ENCODE data around the gene RXRA. TPM values are rescaled to one million over a fixed set of nuclear protein-coding genes. Genes with fewer than 3 reads are reported as not detected.

The RXRA gene
- total RNA-seq, 6 experiments from 2014 or later = 105 to 165 (median 131) TPM

- no peak overlapping the region for H3K4me3 ChIP-seq
- H3K36me3 ChIP-seq = no peaks in the 10 kb centered on the region
- 93% methylated on average over 6 of the region's 20 CpGs for WGBS (ENCODE audit: insufficient coverage, low coverage, low lambda C conversion rate, missing lambda C conversion rate)
- intact Hi-C loops (cut with DNase I) = loop anchor here in 1 of 2 donors (10.0 kb wide), 1 partner anchor 276 kb away; no protein-coding TSS in a partner anchor
- no peaks in the 10 kb centered on the region for H3K27me3 ChIP-seq
- no peak overlapping the region for H3K27ac ChIP-seq
- DNase-seq (peak in 1 of 3 donors; percentile 20), ATAC-seq (no peak)
- no peak for TF ChIP-seq CTCF (IDR thresholded peaks at IDR 0.05)
- no peak for TF ChIP-seq POLR2A (IDR thresholded peaks at IDR 0.05)
- H3K9me3 ChIP-seq = no peaks in the 10 kb centered on the region
- H3K4me1 ChIP-seq = no peaks in the 10 kb centered on the region
Measured at GRCh38 chr9:134458207-134459108, 132.2 kb downstream of the RXRA start.

GRCh38 chr9:134459164-134459563 is 132.9 kb downstream of the RXRA start:
- WGBS (ENCODE audit: insufficient coverage, low coverage, low lambda C conversion rate, missing lambda C conversion rate) = no CpG with 5 or more reads among the region's 9 CpGs
- intact Hi-C loops (cut with DNase I) = loop anchor here in 1 of 2 donors (10.0 kb wide), 1 partner anchor 276 kb away; no protein-coding TSS in a partner anchor

GRCh38 chr9:134459573-134459972 is 133.3 kb downstream of the RXRA start:
- H3K4me1 ChIP-seq = no peaks in the 10 kb centered on the region
- no peaks in the 10 kb centered on the region for H3K9me3 ChIP-seq
- no peak for DNase-seq
- ATAC-seq = no peak
- H3K4me3 ChIP-seq = no peak overlapping the region
- 100% methylated on average over 1 of the region's 10 CpGs for WGBS (ENCODE audit: insufficient coverage, low coverage, low lambda C conversion rate, missing lambda C conversion rate)
- H3K27me3 ChIP-seq = no peaks in the 10 kb centered on the region
- intact Hi-C loops (cut with DNase I) = loop anchor here in 1 of 2 donors (10.0 kb wide), 1 partner anchor 275 kb away; no protein-coding TSS in a partner anchor
- no peaks in the 10 kb centered on the region for H3K36me3 ChIP-seq
- no peak overlapping the region for H3K27ac ChIP-seq
- TF ChIP-seq CTCF (IDR thresholded peaks at IDR 0.05) (no peak), POLR2A (IDR thresholded peaks at IDR 0.05) (no peak)

More at GRCh38 chr9:134459164-134459563, 132.9 kb downstream of the RXRA start:
- Histone ChIP-seq H3K36me3 (no peaks in the 10 kb centered on the region), H3K27ac (no peak overlapping the region), H3K9me3 (no peaks in the 10 kb centered on the region), H3K4me1 (no peaks in the 10 kb centered on the region), H3K27me3 (no peaks in the 10 kb centered on the region), H3K4me3 (no peak overlapping the region)
- ATAC-seq (peak in 3 of 4 donors; percentile 7 to 32 (median 9)), DNase-seq (peak in 1 of 3 donors; percentile 35)
- TF ChIP-seq CTCF (IDR thresholded peaks at IDR 0.05) (no peak), POLR2A (IDR thresholded peaks at IDR 0.05) (no peak)

GRCh38 chr9:134460206-134460605 is 134.0 kb downstream of the RXRA start:
- intact Hi-C loops (cut with DNase I) = no loop called here
- DNase-seq = no peak
- 60% methylated on average over 1 of the region's 12 CpGs for whole genome bisulfite sequencing (ENCODE audit: insufficient coverage, low coverage, low lambda C conversion rate, missing lambda C conversion rate)
- H3K9me3 ChIP-seq = no peaks in the 10 kb centered on the region
- no peaks in the 10 kb centered on the region for H3K27me3 ChIP-seq
- no peak overlapping the region for H3K4me3 ChIP-seq
- ATAC-seq = no peak
- no peak overlapping the region for H3K27ac ChIP-seq
- H3K4me1 ChIP-seq = no peaks in the 10 kb centered on the region
- no peak for TF ChIP-seq POLR2A (IDR thresholded peaks at IDR 0.05)
- no peak for TF ChIP-seq CTCF (IDR thresholded peaks at IDR 0.05)
- H3K36me3 ChIP-seq = no peaks in the 10 kb centered on the region
